Endothelial cell of umbilical vein (primary cell): ENCODE results near the gene TOGARAM2. TPM values are rescaled to one million over a fixed set of nuclear protein-coding genes. Genes with fewer than 3 reads are reported as not detected.

Experiments
- BruUV-seq: library from RNA; stranded (reverse); fragments of 400-500 nt; replicated peaks from 2 replicates; lab custom pipeline; 2021; lab: Mats Ljungman, UMichigan
- CTCF ChIA-PET: fragments of 300-600, 350-600 bp; sonication (Branson Sonifier 250); formaldehyde crosslinking; loops from one replicate; lab custom pipeline; 2021; ENCODE audit warnings: antibody characterized with exemption, inconsistent platforms; lab: Charles Lee
- POLR2A ChIA-PET: fragments of 300-600, 350-600 bp; sonication (Branson Sonifier 250); formaldehyde crosslinking; loops from one replicate; lab custom pipeline; 2021; ENCODE audit warnings: antibody characterized with exemption, inconsistent platforms; lab: Charles Lee
- DNase-seq: peaks from one replicate; pipeline ENCODE4 v3.0.0-alpha.2; 2011; ENCODE audit warnings: low read depth, low spot score
- FAIRE-seq: peaks from 2 replicates; lab custom pipeline; 2011; peaks lifted over from hg19 to GRCh38; lab: Jason Lieb, UNC
- H2AFZ ChIP-seq: 2 replicates; pipeline ENCODE4 v1.6.0; 2012; ENCODE audit warnings: low read depth, low read length, control low read depth, inconsistent platforms
- H3K27ac ChIP-seq: 2 replicates; pipeline ENCODE4 v1.5.1; 2011; ENCODE audit warnings: low read depth, mild to moderate bottlenecking, control low read depth, low read length, moderate library complexity; ENCODE audit not compliant: insufficient read depth
- H3K27me3 ChIP-seq, 2 experiments: 2 replicates each; pipeline versions ENCODE4 v1.6.0 to v1.6.1; 2011; ENCODE audit warnings: low read length in 2 of 2, mixed read lengths in 1 of 2; ENCODE audit not compliant: control insufficient read depth in 2 of 2, insufficient read depth in 2 of 2
- H3K36me3 ChIP-seq, 2 experiments: 2 replicates in 1 of 2; 3 replicates in 1 of 2; pipeline ENCODE4 v1.5.1; 2011; ENCODE audit warnings: low read length in 2 of 2, mild to moderate bottlenecking in 1 of 2, moderate library complexity in 1 of 2; ENCODE audit not compliant: control insufficient read depth in 2 of 2, insufficient read depth in 2 of 2; ENCODE audit errors: extremely low read depth in 1 of 2
- H3K4me1 ChIP-seq: 3 replicates; pipeline ENCODE4 v1.5.1; 2011; ENCODE audit warnings: mild to moderate bottlenecking, low read length; ENCODE audit not compliant: control insufficient read depth, insufficient read depth; ENCODE audit errors: extremely low read depth
- H3K4me2 ChIP-seq: 2 replicates; pipeline ENCODE4 v1.6.1; 2011; ENCODE audit warnings: low read length, control low read depth, mixed read lengths; ENCODE audit not compliant: insufficient read depth
- H3K4me3 ChIP-seq, 3 experiments: fragments of 200-600 bp in 1 of 3; sonication (generic), shearing (Covaris generic) in 1 of 3; replicated peaks in 1 of 3; 2 replicates each; pipeline ENCODE4 v1.5.1; 2011 to 2016; ENCODE audit warnings: control low read depth in 3 of 3, low read length in 3 of 3, mild to moderate bottlenecking in 2 of 3, inconsistent platforms in 1 of 3, low read depth in 1 of 3, moderate library complexity in 1 of 3; ENCODE audit not compliant: insufficient read depth in 1 of 3
- H3K79me2 ChIP-seq: 2 replicates; pipeline ENCODE4 v1.6.0; 2012; ENCODE audit warnings: low read length, inconsistent platforms; ENCODE audit not compliant: control insufficient read depth, insufficient read depth
- H3K9ac ChIP-seq: replicated peaks from 2 replicates; pipeline ENCODE3; 2011; ENCODE audit warnings: low read length, control low read depth; ENCODE audit not compliant: insufficient read depth; ENCODE audit errors: extremely low read depth
- H3K9me1 ChIP-seq: replicated peaks from 3 replicates; pipeline ENCODE4 v1.6.0; 2011; ENCODE audit warnings: mild to moderate bottlenecking, low read length; ENCODE audit not compliant: control insufficient read depth, insufficient read depth; ENCODE audit errors: extremely low read depth
- H3K9me3 ChIP-seq: replicated peaks from 2 replicates; pipeline ENCODE4 v1.5.1; 2012; ENCODE audit warnings: low read length, inconsistent platforms; ENCODE audit not compliant: control insufficient read depth, insufficient read depth
- H4K20me1 ChIP-seq: replicated peaks from 2 replicates; pipeline ENCODE3; 2011; ENCODE audit warnings: mild to moderate bottlenecking, low read length; ENCODE audit not compliant: control insufficient read depth, insufficient read depth; ENCODE audit errors: extremely low read depth
- CTCF ChIP-seq, 2 donors: IDR thresholded peaks; 1 replicate in 1 of 2; 2 replicates in 1 of 2; pipeline ENCODE4 v1.5.1; 2011; ENCODE audit warnings: low read length in 2 of 2, mild to moderate bottlenecking in 2 of 2, moderate library complexity in 2 of 2, control low read depth in 1 of 2, inconsistent platforms in 1 of 2, low read depth in 1 of 2; ENCODE audit not compliant: insufficient read depth in 1 of 2; ENCODE audit errors: extremely low read depth in 1 of 2
- EZH2 ChIP-seq: IDR thresholded peaks from 2 replicates; pipeline ENCODE4 v1.6.1; 2012; ENCODE audit warnings: borderline replicate concordance, low read depth, mild to moderate bottlenecking, moderate library complexity, low read length, inconsistent platforms; ENCODE audit not compliant: severe bottlenecking
- FOS ChIP-seq: IDR thresholded peaks from 2 replicates; pipeline ENCODE4 v1.6.1; 2011; ENCODE audit warnings: mild to moderate bottlenecking, low read length, moderate library complexity, borderline replicate concordance; ENCODE audit not compliant: insufficient read depth
- GATA2 ChIP-seq: IDR thresholded peaks from 2 replicates; pipeline ENCODE4 v1.7.0; 2011; ENCODE audit warnings: low read depth, mild to moderate bottlenecking, moderate library complexity, mixed read lengths, low read length; ENCODE audit not compliant: insufficient read length, insufficient read depth
- JUN ChIP-seq: IDR thresholded peaks from 2 replicates; pipeline ENCODE4 v1.6.1; 2011; ENCODE audit warnings: borderline replicate concordance, low read depth; ENCODE audit not compliant: insufficient read length, insufficient read depth
- MAX ChIP-seq: IDR thresholded peaks from 2 replicates; pipeline ENCODE4 v1.6.1; 2011; ENCODE audit not compliant: insufficient read depth, insufficient read length
- MYC ChIP-seq: IDR thresholded peaks from one replicate; pipeline ENCODE4 v1.6.1; 2011; ENCODE audit warnings: mild to moderate bottlenecking, low read depth, low read length
- POLR2A ChIP-seq: IDR thresholded peaks from 2 replicates; pipeline ENCODE4 v1.6.1; 2012; ENCODE audit warnings: low read depth, mild to moderate bottlenecking, control low read depth, low read length
- POLR2AphosphoS5 ChIP-seq: IDR thresholded peaks from 2 replicates; pipeline ENCODE4 v1.6.1; 2012; ENCODE audit warnings: low read depth, mild to moderate bottlenecking, control low read depth, low read length, moderate library complexity; ENCODE audit not compliant: insufficient read depth
- dilution Hi-C: fragments of 300-500 bp; cut with MboI; formaldehyde crosslinking; loops from one replicate; pipeline ENCODE4 v1.15.0; 2019; ENCODE audit warnings: low sequenced_read_pairs; ENCODE audit not compliant: extremely low pct_ligation_motif_present
- intact Hi-C: fragments of 100-400 bp; cut with micrococcal nuclease; formaldehyde crosslinking; loops from one replicate; pipeline ENCODE4 v1.10.0; 2022
- polyA plus RNA-seq, 4 experiments: library from polyadenylated mRNA; depleted of rRNA in 3 of 4; stranded (reverse) in 3 of 4; unstranded in 1 of 4; fragments of >200 nt; gene quantifications; 2 replicates each; pipeline versions ENCODE4 v1.2.1 to v1.2.3, GENCODE V29; 2011 to 2012; ENCODE audit warnings: missing spikeins in 1 of 4
- total RNA-seq: library from RNA; stranded (reverse); gene quantifications from 2 replicates; pipeline ENCODE4 v1.2.3, GENCODE V29; 2021

TOGARAM2 gene
- total and polyA plus RNA-seq, 2 donors (not counting 3 experiments of a cell fraction or from before 2014, with no cell fraction given), result not detected

- Histone ChIP-seq H4K20me1 (no peaks in the 10 kb centered on the region), H3K27me3 (no peaks in the 10 kb centered on the region), H3K4me1 (peaks cover 3% of the 10 kb centered on the region), H3K9ac (no peak overlapping the region), H2AFZ (no peak overlapping the region), H3K79me2 (no peaks in the 10 kb centered on the region), H3K4me2 (no peak overlapping the region), H3K36me3 (no peaks in the 10 kb centered on the region), H3K9me1 (no peaks in the 10 kb centered on the region), H3K9me3 (no peaks in the 10 kb centered on the region), H3K4me3 (no peak overlapping the region), H3K27ac (no peak overlapping the region)
- dilution Hi-C loops, result no loop called here
- no peak for FAIRE-seq
- BruUV-seq, result no TSS peak
- TF ChIP-seq CTCF (IDR thresholded peaks at IDR 0.05; ENCODE audit: extremely low read depth in 1 of 2, insufficient read depth in 1 of 2, low read depth in 1 of 2, low read length in 2 of 2) (no peak), POLR2A (no peak), FOS (no peak), JUN (no peak), POLR2AphosphoS5 (no peak), MAX (no peak), MYC (no peak), GATA2 (no peak), EZH2 (no peak)
- intact Hi-C loops, result no loop called here
- POLR2A ChIA-PET, result no interaction called here
- CTCF ChIA-PET, result interaction anchor here (0.9 kb wide), 1 partner anchor 15 kb away, joined by 4 read pairs; no protein-coding TSS in a partner anchor
- DNase-seq, result no peak
Measured at GRCh38 chr2:29010946-29011345, 29.8 kb downstream of the TOGARAM2 start.
